ENCODE measurements around the gene COL4A2.

COL4A2 gene

DNA sequence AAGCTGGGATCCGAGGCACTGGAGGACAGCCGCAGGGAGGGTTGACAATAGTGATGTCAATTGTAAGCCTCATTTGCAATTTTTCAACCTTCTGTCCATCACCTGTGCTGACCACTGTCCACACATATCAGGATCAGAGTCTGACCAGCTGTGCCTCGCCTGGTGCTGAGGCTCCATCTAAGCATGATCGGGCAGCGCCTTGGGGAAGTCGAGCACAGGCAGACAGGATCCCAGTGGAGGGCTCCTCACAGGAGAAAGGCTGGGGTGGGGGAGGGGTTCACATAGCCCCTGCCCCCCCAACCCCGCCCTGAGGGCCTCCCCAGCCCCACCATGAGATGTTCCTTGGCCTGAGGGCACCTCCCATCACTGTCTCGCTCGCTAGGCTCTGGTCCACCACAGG lies 194.1 kb downstream of the COL4A2 start:
- Mint-ChIP-seq H3K9me3 (peaks cover 17% of the 10 kb centered on the region), H3K4me3 (no peak overlapping the region), H3K4me1 (no peaks in the 10 kb centered on the region), H3K27me3 (ENCODE audit: low read depth) (no peaks in the 10 kb centered on the region), H3K27ac (no peak overlapping the region), H3K36me3 (ENCODE audit: low read depth) (peaks cover 75% of the 10 kb centered on the region)
- TF ChIP-seq, protein P1, sequence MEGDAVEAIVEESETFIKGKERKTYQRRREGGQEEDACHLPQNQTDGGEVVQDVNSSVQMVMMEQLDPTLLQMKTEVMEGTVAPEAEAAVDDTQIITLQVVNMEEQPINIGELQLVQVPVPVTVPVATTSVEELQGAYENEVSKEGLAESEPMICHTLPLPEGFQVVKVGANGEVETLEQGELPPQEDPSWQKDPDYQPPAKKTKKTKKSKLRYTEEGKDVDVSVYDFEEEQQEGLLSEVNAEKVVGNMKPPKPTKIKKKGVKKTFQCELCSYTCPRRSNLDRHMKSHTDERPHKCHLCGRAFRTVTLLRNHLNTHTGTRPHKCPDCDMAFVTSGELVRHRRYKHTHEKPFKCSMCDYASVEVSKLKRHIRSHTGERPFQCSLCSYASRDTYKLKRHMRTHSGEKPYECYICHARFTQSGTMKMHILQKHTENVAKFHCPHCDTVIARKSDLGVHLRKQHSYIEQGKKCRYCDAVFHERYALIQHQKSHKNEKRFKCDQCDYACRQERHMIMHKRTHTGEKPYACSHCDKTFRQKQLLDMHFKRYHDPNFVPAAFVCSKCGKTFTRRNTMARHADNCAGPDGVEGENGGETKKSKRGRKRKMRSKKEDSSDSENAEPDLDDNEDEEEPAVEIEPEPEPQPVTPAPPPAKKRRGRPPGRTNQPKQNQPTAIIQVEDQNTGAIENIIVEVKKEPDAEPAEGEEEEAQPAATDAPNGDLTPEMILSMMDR (IDR thresholded peaks at IDR 0.05; ENCODE audit: unreplicated experiment in 3 of 3), result no peak

DNA sequence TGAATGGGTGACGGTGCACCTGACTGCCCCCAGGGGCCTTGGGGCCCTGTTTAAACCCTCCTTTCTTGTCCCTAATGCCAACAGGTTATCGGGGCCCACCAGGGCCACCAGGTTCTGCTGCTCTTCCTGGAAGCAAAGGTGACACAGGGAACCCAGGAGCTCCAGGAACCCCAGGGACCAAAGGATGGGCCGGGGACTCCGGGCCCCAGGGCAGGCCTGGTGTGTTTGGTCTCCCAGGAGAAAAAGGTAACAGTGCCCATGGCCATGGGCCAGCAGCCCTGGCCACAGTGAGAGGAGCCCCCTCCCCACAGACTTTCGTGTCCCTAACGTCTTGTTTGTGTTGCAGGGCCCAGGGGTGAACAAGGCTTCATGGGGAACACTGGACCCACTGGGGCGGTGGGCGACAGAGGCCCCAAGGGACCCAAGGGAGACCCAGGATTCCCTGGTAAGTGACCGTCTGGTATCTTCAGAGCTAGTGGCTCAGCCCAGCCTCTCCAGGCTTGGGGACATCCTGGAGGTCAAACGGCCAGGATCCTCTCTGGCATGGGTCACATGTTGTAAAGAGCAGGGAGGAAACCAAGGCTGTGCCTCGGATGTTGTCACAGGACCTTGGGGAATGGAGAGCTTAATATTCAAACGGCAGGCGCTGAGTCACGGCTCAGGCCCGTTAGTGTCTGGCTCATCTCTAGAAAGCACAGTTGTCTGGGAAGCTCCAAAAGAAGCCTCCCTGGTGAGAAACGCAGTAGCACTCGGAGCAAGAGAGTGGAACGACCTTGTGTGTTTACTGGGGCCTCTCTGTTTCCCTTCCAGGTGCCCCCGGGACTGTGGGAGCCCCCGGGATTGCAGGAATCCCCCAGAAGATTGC lies 196.2 kb downstream of the COL4A2 start:
- Mint-ChIP-seq H3K4me3 (no peak overlapping the region), H3K36me3 (ENCODE audit: low read depth) (peaks cover 77% of the 10 kb centered on the region), H3K27me3 (ENCODE audit: low read depth) (no peaks in the 10 kb centered on the region), H3K27ac (no peak overlapping the region), H3K9me3 (peaks cover 15% of the 10 kb centered on the region), H3K4me1 (peaks cover 6% of the 10 kb centered on the region)
- TF ChIP-seq, protein P1 (IDR thresholded peaks at IDR 0.05; ENCODE audit: unreplicated experiment in 3 of 3), result no peak

- Mint-ChIP-seq H3K4me3 (no peak overlapping the region), H3K9me3 (peaks cover 12% of the 10 kb centered on the region), H3K27me3 (ENCODE audit: low read depth) (no peaks in the 10 kb centered on the region), H3K27ac (no peak overlapping the region), H3K4me1 (peaks cover 6% of the 10 kb centered on the region), H3K36me3 (ENCODE audit: low read depth) (peaks cover 70% of the 10 kb centered on the region)
- TF ChIP-seq, protein P1 (IDR thresholded peaks at IDR 0.05; ENCODE audit: unreplicated experiment in 3 of 3), result no peak
Measured at GRCh38 chr13:110503979-110504499, 197.0 kb downstream of the COL4A2 start.

DNA sequence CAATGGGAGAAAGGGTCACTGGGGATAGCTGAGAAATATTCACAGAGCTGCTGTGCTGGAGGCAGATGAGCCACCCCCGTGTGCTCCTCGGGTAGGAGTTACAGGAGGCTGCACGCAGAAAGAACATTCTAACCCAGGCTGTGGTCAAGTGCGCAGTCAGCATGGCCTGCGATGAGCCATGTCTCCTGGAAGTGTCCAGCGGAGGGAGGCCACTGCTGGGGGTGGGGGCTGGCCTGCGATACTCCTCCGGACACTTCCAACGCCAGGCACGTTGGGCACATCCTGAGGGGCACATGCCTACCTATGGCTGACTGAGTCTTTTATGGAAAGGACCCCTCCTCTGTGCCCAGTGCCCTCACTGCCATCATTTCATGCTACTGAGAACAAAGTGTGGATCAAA lies 198.5 kb downstream of the COL4A2 start:
- H3K27ac Mint-ChIP-seq, result no peak overlapping the region
- no peak overlapping the region for H3K4me3 Mint-ChIP-seq
- peaks cover 14% of the 10 kb centered on the region for H3K4me1 Mint-ChIP-seq
- peaks cover 61% of the 10 kb centered on the region for H3K36me3 Mint-ChIP-seq (ENCODE audit: low read depth)
- TF ChIP-seq, protein P1 (IDR thresholded peaks at IDR 0.05; ENCODE audit: unreplicated experiment in 3 of 3), result no peak
- no peaks in the 10 kb centered on the region for H3K9me3 Mint-ChIP-seq
- no peaks in the 10 kb centered on the region for H3K27me3 Mint-ChIP-seq (ENCODE audit: low read depth)

GRCh38 chr13:110506396-110506795 lies 199.3 kb downstream of the COL4A2 start:
- no peaks in the 10 kb centered on the region for H3K27me3 Mint-ChIP-seq (ENCODE audit: low read depth)
- no peak overlapping the region for H3K4me3 Mint-ChIP-seq

More at GRCh38 chr13:110506396-110506795, 199.3 kb downstream of the COL4A2 start:
- Mint-ChIP-seq H3K9me3 (no peaks in the 10 kb centered on the region), H3K4me1 (peaks cover 14% of the 10 kb centered on the region), H3K27ac (no peak overlapping the region), H3K36me3 (ENCODE audit: low read depth) (peaks cover 55% of the 10 kb centered on the region)
- TF ChIP-seq, protein P1 (IDR thresholded peaks at IDR 0.05; ENCODE audit: unreplicated experiment in 3 of 3), result no peak
